Left lobe of liver (tissue), 2 donors: ENCODE results near the gene SLC22A9. TPM values are rescaled to one million over a fixed set of nuclear protein-coding genes. Genes with fewer than 3 reads are reported as not detected.
"Not testable (repeated sequence)": the region's sequence is repeated elsewhere in the genome, so short reads cannot be mapped to it uniquely, and the experiment has no call there.

Experiments
- ATAC-seq: fragments of 200-7000 bp; cut with Tn5 transposase; one replicate; pipeline ENCODE4 v1.9.1; 2020; ENCODE audit warnings: mild to moderate bottlenecking, moderate library complexity
- DNase-seq: peaks from one replicate; pipeline ENCODE4 v3.0.0-alpha.2; 2020; ENCODE audit warnings: low spot score
- total RNA-seq: library from RNA; stranded (reverse); gene quantifications from one replicate; pipeline ENCODE4 v1.2.1, GENCODE V29; 2021
- donor health status: DM: no; HTN: no; CAD: no; lungs with moderate emphysema.
- donor health status: DM: no; HTN: yes; CAD: no.

SLC22A9 gene
- total RNA-seq, result 16.4 TPM

DNA sequence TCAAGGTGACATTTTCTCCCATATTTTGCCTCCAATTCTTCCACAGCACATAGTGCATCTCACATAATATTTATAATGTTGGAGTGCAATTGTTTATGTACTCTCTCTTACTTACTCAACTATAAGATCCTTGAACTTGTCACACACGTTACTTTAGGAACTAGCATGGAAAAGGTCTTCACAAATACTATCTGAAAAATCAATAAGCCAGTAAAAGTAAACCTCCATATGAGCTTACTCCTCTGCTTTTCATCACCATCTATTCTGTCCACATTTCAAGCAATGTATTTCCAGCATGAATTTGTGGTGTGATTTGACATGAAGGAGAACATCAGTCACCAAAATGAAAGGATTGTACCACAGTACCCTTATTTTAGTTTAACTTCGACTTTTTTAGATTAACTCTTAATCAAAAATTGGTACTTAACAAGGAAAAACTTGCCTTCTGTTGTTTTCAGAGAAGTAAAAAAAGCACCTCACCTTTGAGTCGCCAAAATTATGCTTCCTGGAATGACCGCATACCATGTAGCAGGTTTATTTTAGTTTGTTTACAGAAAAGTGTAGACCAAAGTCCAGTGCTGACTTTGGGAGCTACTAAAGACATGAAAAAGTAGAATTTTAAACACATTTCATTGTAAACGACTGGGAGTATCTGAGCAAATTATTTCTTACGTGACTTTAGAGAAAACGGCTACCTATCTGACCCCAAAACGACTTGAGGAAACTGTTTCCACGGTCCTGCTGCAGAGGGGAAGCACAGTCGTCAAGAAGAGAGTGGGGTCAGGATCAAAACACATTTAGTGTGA is at the start of gene SLC22A9:
Gene SLC22A9 (plus strand): TSS at position 621 of the 806 bp plus-strand sequence. CDS start 272 bp downstream, outside the sequence.
- DNase-seq, result no peak
- ATAC-seq, result peak; percentile 83

DNA sequence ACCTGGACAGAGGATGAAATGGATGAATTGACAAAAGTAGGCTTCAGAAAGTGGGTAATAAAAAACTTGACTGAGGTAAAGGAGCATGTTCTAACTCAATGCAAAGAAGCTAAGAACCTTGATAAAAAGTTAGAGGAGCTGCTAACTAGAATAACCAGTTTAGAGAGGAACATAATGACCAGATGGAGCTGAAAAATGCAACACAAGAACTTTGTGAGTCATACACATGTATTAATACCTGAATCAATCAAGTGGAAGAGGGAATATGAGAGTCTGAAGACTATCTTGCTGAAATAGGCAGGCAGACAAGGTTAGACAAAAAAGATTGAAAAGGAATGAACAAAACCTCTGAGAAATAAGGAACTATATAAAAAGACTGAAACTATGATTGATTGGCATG is 47.9 kb upstream of the SLC22A9 start:
- DNase-seq, result no peak
- ATAC-seq, result no peak

DNA sequence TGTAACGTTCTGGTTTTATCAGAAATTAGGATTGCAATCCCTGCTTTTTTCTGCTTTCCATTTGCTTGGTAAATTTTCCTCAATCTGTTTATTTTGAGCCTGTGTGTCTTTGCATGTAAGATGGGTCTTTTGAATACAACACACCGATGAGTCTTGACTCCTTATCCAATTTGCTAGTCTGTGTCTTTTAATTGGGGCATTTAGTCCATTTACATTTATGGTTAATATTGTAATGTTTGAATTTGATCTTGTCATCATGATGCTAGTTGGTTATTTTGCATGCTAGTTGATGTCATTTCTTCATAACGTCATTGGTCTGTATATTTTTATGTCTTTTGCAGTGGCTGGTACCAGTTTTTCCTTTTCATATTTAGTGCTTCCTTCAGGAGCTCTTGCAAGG is 34.5 kb upstream of the SLC22A9 start:
- DNase-seq, ATAC-seq: not testable (repeated sequence)

DNA sequence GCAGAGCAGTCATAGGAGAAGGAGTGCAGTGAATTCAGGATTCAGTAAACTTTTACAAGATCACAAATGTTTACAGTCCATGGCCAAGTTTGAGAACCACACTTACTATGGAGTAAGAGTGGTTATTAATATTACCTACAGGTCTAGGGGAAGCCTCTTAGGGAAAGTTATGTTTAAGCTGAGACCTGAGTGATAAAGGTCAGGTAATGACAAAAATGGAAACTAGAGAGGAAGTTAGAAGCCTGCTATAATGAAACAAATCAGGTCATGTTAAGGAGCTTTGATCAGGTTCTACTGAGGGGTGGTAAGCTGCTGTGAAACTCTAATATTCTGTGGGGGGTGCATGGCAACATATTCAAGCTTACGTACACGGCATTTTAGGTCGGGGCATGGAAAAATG is 32.5 kb upstream of the SLC22A9 start:
- DNase-seq, result no peak
- ATAC-seq, result no peak

DNA sequence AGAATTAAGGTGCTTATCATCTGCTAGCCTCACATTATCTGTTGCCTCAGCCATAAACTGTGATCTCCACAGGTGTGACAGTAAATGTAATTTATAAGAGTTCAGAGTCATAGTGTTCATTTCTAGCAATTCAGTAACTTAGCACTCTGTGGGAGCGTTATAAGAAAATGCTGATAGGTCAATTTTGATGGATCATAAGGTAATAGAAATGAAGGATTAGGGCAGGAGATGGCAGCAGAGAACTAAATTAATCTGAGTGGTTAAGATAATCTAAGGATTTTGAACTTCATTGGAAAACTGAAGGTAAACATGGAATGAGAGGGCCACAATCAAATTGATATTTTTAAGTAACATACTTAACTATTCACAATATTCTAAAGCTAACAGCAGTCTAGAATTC is 26.5 kb upstream of the SLC22A9 start:
- ATAC-seq (peak; percentile 86), DNase-seq (no peak)

DNA sequence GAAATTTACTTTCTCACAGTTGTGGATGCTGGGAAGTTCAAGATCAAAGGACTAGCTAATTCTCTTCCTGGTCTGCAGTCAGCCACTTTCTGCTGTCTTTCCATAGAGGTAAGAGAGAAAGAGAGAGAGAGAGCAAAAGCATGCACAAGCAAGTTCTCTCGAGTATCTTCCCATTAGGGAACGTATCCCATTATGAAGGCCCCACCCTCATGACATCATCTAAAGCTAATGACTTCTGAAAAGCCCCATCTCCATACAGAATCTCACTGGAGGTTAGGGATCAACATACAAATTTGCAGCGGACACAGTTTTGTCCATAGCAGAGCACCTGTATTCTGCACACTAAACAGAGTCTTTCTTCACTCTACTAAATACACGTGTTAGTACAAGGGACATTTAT is 17.4 kb upstream of the SLC22A9 start:
- DNase-seq (no peak), ATAC-seq (no peak)

DNA sequence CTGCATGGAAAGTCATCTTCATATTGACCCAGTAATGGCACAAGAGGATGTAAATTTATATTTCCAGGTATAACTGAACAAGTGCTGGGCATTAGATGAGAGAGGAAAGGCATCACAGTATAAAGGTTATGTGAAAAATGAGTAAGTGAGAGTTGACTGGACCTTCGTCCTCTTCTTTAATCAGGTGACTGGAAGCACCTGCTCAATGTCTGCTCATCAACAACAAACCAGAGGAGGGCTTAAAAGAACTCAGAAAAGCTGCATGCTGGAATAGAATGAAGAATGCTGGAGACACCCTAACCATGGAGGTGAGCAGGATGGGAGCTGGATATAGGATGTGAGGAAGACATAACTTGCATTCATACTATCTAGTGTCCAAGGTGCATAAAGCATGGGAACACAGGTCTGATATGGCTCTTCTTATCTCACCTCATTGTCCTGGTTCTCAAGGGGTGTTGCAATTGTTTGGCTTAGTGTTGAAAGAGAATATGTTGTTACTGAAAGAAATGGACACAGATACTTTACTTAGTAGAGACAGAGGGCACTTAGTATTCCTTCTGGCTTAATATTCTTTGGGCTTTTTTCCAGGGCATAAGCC is 7.3 kb upstream of the SLC22A9 start:
- ATAC-seq (peak; percentile 82), DNase-seq (no peak)

DNA sequence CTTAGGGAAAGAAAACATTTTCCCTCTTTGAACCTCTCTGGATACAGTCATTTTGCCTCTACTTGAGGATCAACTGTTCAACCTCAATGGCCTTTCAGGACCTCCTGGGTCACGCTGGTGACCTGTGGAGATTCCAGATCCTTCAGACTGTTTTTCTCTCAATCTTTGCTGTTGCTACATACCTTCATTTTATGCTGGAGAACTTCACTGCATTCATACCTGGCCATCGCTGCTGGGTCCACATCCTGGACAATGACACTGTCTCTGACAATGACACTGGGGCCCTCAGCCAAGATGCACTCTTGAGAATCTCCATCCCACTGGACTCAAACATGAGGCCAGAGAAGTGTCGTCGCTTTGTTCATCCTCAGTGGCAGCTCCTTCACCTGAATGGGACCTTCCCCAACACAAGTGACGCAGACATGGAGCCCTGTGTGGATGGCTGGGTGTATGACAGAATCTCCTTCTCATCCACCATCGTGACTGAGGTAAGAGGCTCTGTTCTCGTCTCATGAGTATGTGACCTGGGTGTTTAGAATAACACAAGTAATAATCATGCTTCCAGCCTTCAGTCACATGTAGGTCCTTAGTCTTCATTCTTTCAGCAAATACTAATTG is 495 bp downstream of the SLC22A9 start:
- peak; percentile 56 for ATAC-seq
- DNase-seq, result peak; percentile 47

DNA sequence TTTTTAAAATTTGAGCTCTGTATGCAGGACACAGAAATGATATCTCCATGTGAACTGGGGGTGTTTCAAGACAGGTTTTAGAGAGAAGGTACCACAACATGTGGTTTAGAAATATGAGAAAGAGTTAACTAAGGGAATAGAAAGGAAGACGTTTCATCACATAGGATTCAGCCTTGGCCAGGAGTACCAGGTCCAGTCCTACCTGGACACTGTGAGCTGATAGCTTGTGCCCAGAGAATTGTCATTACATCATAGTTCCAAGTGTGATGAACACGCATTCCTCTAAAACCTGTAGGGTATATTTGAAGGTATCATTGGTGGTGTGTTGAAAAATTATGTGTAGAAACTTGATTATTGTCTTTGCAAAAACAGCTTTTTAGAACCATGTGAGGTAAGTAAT is 1.8 kb downstream of the SLC22A9 start:
- DNase-seq (peak; percentile 62), ATAC-seq (peak; percentile 76)

DNA sequence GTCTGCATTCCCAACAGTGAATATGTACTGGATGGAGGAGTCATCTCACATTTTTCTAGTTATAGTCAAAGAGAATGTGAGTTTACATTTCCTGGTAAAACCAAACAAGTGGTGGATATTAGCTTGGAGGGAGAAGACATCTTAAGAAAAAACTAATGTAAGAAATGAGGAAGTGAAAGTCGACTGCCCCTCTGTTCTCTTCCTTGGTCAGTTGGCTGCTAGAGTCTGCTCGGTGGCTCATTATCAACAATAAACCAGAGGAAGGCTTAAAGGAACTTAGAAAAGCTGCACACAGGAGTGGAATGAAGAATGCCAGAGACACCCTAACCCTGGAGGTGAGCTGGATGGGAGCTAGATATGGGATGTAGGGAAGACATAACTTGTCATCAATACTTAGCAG is 5.8 kb downstream of the SLC22A9 start:
- no peak for DNase-seq
- ATAC-seq, result no peak

DNA sequence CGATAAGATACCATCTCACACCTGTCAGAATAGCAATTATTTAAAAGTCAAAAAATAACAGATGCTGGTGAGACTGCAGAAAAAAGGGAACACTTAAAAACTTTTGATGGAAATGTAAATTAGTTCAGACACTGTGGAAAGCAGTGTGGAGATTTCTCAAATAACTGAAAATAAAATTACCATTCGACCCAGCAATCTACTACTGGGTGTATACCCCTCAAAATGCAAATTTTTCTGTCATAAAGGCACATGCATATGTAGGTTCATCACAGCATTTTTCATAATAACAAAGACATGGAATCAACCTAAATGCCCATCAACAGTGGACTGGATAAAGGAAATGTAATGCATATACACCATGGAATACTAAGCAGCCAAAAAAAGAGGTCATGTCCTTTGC is 10.5 kb downstream of the SLC22A9 start:
- DNase-seq (no peak), ATAC-seq (no peak)

DNA sequence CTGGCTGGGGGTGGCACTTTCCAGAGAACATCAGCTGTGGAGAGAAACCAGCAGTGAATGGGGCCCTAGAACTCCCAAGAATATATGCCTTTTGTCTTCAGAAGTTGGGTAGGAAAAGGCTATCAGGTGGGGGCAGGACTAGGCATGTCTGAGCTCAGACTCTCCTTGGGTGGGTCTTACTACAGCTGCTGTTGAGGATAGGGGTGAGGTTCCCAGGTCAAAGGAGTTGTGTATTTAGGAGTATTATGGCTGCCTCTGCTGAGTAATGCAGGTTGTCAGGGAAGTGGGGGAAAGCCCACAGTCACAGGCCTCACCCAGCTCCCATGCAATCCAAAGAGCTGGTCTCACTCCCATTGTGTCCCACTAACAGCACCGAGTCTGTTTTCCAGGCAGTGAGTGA is 26.1 kb downstream of the SLC22A9 start:
- ATAC-seq (no peak), DNase-seq (no peak)

DNA sequence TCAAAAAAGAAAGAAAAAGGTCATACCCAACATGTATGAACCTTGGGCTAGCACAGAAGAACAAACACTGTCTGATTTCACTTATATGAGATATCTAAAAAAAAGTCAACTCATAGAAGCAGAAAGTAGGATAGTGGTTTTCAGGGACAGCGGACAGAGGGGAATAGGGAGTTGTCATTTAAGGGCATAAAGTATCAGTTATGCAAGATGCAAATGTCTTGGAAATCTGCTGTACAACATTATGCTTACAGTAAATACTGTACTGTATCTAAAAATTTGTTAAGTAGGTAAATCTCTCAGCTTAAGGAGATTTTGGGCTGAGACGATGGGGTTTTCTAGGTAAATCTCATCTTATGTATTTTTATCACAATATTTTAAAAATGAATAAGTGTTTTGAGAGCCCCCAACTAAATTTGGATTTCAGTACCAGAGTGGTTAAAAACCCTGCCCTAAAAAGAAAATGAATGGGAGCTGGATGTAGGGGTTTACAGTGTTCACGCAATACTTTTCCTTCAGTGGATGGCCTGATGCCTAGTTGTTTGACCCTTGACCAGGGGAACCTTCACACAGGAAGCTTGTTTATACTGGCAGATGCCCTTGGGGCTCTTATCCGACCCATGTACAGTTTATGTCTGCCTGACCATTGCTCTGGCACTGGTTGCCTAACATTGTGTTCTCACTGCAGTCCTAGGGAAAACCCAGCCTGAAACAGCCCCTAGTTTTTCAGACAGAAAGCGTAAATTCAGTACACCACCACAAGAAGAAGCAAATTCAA is 34.8 kb downstream of the SLC22A9 start:
- DNase-seq (peak; percentile 89), ATAC-seq (peak; percentile 97)

DNA sequence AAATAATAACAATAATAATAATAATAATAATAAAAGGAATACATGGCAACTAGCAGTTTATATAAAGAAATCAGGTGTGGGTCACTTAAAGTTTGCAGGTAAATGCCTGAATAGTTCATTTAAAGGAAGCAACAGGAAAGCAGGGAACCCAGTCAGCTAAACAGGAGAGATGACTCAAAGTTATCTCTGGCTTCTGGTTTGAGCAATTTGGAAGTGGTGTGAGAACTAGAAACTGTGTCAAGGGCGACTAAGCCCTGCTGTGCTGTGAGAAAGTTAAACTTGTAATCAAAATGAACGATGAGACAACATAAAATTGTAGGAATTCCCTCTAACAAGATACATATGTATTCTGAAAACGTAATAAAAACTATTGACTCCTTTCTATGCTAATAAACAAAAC is 35.5 kb downstream of the SLC22A9 start:
- ATAC-seq (peak; percentile 61), DNase-seq (no peak)

DNA sequence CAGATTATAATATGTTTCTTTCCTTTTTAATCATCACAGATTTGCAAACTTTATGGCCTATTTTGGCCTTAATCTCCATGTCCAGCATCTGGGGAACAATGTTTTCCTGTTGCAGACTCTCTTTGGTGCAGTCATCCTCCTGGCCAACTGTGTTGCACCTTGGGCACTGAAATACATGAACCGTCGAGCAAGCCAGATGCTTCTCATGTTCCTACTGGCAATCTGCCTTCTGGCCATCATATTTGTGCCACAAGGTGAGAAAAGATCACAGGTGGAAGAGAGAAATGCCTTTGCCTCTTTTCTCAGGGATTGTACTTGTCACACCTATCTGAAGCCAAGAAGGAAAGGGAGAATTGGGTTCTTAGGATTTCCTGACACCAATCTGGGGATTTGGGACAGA is 36.9 kb downstream of the SLC22A9 start:
- ATAC-seq (no peak), DNase-seq (no peak)

DNA sequence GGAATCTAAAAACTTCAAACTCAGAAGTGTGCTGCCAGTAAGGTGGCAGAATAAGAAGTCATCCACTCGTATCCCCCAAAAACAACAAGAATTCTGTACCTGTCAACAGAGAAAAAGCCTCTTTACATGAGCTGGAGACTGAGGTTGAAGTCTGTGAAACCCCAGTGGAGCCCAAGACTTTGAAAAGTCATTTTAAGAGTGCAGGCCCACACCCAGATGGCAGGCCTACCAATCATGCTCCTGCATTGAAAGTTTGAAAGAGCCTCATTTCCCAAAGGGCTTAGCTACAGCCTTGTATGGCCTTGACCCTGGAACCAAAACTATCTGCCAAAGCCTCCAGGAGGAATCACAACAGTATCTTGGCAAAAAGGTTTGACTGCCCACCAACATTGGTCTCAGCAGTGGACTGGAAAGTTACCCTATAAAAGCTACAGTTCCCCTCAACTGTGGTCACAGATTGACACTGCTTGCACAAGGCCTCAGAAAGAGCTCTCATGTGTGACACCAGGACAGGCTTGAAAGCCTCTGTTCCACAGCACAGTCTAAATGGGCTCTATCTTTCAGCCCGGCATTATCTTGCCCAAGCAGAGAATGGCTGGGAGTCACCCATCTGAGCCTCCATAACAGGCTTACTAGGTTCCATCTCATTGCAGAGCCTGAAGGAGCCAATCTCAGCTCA is 47.7 kb downstream of the SLC22A9 start:
- DNase-seq (no peak), ATAC-seq (no peak)

DNA sequence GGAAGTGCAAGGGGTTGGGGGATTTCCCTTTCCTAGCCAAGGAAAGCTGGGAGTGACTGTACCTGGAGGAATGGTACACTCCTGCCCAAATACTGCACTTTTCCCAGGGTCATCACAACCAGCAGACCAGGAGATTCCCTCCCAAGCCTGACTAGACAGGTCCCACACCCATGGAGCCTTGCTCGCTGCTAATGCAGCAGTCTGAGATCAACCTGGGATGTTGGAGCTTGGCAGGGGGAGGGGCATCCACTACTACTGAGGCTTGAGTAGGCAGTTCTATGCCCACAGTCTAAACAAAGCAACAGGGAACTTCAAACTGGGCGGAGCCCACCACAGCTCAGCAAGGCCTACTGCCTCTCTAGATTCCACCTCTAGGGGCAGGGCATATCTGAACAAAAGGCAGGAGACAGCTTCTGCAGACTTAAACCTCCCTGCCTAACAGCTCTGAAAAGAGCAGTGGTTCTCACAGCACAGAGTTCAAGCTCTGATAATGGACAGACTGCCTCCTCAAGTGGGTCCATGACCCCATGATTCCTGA is 58.5 kb downstream of the SLC22A9 start:
- DNase-seq (no peak), ATAC-seq (no peak)

DNA sequence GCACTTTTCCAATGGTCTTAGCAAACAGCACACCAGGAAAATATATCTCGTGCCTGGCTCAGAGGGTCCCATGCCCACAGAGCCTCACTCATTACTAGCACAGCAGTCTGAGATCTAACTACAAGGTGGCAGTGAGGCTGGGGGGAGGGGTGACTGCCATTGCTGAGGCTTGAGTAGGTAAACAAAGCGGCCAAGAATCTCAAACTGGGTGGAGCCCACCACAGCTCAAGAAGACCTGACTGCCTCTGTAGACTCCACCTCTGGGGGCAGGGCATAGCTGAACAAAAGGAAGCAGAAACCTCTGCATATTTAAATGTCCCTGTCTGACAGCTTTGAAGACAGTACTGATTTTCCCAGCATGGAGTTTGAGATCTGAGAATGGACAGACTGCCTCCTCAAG is 61.1 kb downstream of the SLC22A9 start:
- not testable (repeated sequence) for DNase-seq, ATAC-seq

DNA sequence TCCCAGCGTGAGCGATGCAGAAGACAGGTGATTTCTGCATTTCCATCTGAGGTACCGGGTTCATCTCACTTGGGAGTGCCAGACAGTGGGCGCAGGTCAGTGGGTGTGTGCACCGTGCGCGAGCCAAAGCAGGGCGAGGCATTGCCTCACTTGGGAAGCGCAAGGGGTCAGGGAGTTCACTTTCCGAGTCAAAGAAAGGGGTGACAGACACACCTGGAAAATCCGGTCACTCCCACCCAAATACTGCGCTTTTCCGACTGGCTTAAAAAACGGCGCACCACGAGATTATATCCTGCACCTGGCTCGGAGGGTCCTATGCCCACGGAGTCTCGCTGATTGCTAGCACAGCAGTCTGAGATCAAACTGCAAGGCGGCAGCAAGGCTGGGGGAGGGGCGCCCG is 65.8 kb downstream of the SLC22A9 start:
- DNase-seq, result not testable (repeated sequence)

DNA sequence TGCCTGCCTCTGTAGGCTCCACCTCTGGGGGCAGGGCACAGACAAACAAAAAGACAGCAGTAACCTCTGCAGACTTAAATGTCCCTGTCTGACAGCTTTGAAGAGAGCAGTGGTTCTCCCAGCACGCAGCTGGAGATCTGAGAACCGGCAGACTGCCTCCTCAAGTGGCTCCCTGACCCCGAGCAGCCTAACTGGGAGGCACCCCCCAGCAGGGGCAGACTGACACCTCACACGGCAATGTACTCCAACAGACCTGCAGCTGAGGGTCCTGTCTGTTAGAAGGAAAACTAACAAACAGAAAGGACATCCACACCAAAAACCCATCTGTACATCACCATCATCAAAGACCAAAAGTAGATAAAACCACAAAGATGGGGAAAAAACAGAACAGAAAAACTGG is 66.2 kb downstream of the SLC22A9 start:
- DNase-seq, ATAC-seq: not testable (repeated sequence)

More for the DNA sequence above, 65.8 kb downstream of the SLC22A9 start:
- not testable (repeated sequence) for ATAC-seq
